GM12891 (cell line): ENCODE results near the gene SLC2A4RG.
A peak's percentile ranks its signal among the peaks of the same experiment; 100 is the strongest.

ENCODE experiments used
- DNase-seq: peaks from one replicate; pipeline ENCODE4 v3.0.0; 2011; ENCODE audit warnings: low spot score; ENCODE audit not compliant: insufficient read length
- FAIRE-seq: peaks from 2 replicates; lab custom pipeline; 2011; peaks lifted over from hg19 to GRCh38; lab: Jason Lieb, UNC
- PAX5 ChIP-seq: IDR thresholded peaks from 2 replicates; pipeline ENCODE4 v1.6.1; 2011; ENCODE audit warnings: low read length, moderate library complexity, mild to moderate bottlenecking; ENCODE audit not compliant: insufficient read depth, severe bottlenecking
- POLR2A ChIP-seq: IDR thresholded peaks from 2 replicates; pipeline ENCODE4 v1.6.1; 2011; ENCODE audit warnings: low read depth, low read length, control low read depth
- POLR2AphosphoS5 ChIP-seq: IDR thresholded peaks from 2 replicates; pipeline ENCODE4 v1.6.1; 2011; ENCODE audit warnings: low read depth, low read length, control low read depth
- POU2F2 ChIP-seq: IDR thresholded peaks from 2 replicates; pipeline ENCODE4 v1.6.1; 2011; ENCODE audit warnings: low read depth, mild to moderate bottlenecking, control low read depth, low read length, moderate library complexity
- SPI1 ChIP-seq: IDR thresholded peaks from 2 replicates; pipeline ENCODE4 v1.6.1; 2011; ENCODE audit warnings: low read depth, low read length, control low read depth
- TAF1 ChIP-seq: IDR thresholded peaks from 2 replicates; pipeline ENCODE4 v1.6.1; 2011; ENCODE audit warnings: low read depth, low read length, control low read depth

SLC2A4RG gene

GRCh38 chr20:63701051-63701328 is 38.6 kb upstream of the SLC2A4RG start:
- DNase-seq (no peak), FAIRE-seq (no peak)

GRCh38 chr20:63701329-63702035 is 38.1 kb upstream of the SLC2A4RG start:
- no peak for FAIRE-seq
- no peak for TF ChIP-seq POLR2A
- no peak for TF ChIP-seq POLR2AphosphoS5
- no peak for TF ChIP-seq POU2F2
- no peak for TF ChIP-seq TAF1
- TF ChIP-seq PAX5, result no peak
- no peak for TF ChIP-seq SPI1
- peak; percentile 17 for DNase-seq

More at GRCh38 chr20:63701051-63701328, 38.6 kb upstream of the SLC2A4RG start:
- TF ChIP-seq POU2F2, result no peak
- no peak for TF ChIP-seq TAF1
- TF ChIP-seq POLR2A, result no peak
- TF ChIP-seq SPI1, result no peak
- TF ChIP-seq PAX5, result no peak
- TF ChIP-seq POLR2AphosphoS5, result no peak

GRCh38 chr20:63702036-63702665 is 37.4 kb upstream of the SLC2A4RG start:
- no peak for TF ChIP-seq POU2F2
- no peak for TF ChIP-seq POLR2A
- no peak for TF ChIP-seq SPI1
- TF ChIP-seq TAF1, result no peak
- TF ChIP-seq PAX5, result no peak
- no peak for TF ChIP-seq POLR2AphosphoS5
- peak; percentile 4 for DNase-seq

GRCh38 chr20:63702751-63703470 is 36.7 kb upstream of the SLC2A4RG start:
- FAIRE-seq (no peak), DNase-seq (no peak)
- TF ChIP-seq POLR2AphosphoS5 (peak; percentile 42; the same call in 1 of the 2 replicates), PAX5 (no peak)

More at GRCh38 chr20:63702036-63702665, 37.4 kb upstream of the SLC2A4RG start:
- no peak for FAIRE-seq

GRCh38 chr20:63703471-63703975 is 36.1 kb upstream of the SLC2A4RG start:
- FAIRE-seq, result no peak
- TF ChIP-seq TAF1, result no peak
- no peak for TF ChIP-seq POU2F2
- TF ChIP-seq SPI1, result no peak
- no peak for TF ChIP-seq PAX5
- TF ChIP-seq POLR2A, result no peak
- TF ChIP-seq POLR2AphosphoS5, result no peak; the same call in 1 of the 2 replicates
- no peak for DNase-seq

GRCh38 chr20:63703976-63704748 is 35.4 kb upstream of the SLC2A4RG start:
- FAIRE-seq (no peak), DNase-seq (no peak)
- TF ChIP-seq POU2F2 (no peak), PAX5 (no peak), SPI1 (no peak), TAF1 (no peak), POLR2AphosphoS5 (no peak), POLR2A (no peak)

- no peak for TF ChIP-seq SPI1
- TF ChIP-seq POLR2AphosphoS5, result no peak
- TF ChIP-seq TAF1, result no peak
- no peak for TF ChIP-seq POU2F2
- no peak for TF ChIP-seq POLR2A
- TF ChIP-seq PAX5, result no peak
- no peak for DNase-seq
- no peak for FAIRE-seq
Observed at GRCh38 chr20:63704749-63705117, 34.8 kb upstream of the SLC2A4RG start.

- DNase-seq (no peak), FAIRE-seq (no peak)
- TF ChIP-seq POU2F2 (no peak), SPI1 (no peak), TAF1 (no peak), POLR2A (no peak), PAX5 (no peak), POLR2AphosphoS5 (no peak)
Observed at GRCh38 chr20:63705232-63706026, 34.1 kb upstream of the SLC2A4RG start.

- FAIRE-seq (no peak), DNase-seq (no peak)
- TF ChIP-seq POLR2AphosphoS5 (no peak), PAX5 (no peak), POU2F2 (no peak), TAF1 (no peak)
Observed at GRCh38 chr20:63706027-63706695, 33.4 kb upstream of the SLC2A4RG start.
